ENCODE results near the gene NFXL1. TPM values are rescaled to one million over a fixed set of nuclear protein-coding genes. Genes with fewer than 3 reads are reported as not detected.
A peak's percentile ranks its signal among the peaks of the same experiment; 100 is the strongest.

The NFXL1 gene
- total and polyA plus RNA-seq, 12 donors = 2.3 to 6.3 (median 4.9) TPM

DNA sequence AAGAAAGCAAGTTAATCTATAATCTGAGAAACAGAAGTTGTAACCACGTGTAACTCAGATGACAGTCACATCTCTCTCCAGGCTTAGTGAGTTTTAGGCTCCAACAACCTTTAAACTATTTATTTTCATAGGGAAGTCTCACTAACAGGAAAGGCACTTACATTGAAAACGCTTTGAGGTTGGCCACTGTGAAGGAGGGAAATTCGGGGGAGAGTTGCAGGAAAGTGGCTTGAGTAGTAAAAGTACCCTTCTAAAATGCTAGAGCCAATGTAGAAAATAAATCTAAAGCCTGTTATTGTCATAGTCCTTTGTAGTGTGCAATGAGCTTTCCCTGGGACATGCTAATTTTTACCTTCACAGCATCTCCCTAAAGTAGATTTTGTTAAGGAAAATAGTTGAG, 995 bp upstream of the NFXL1 start:
- H3K4me1 ChIP-seq = peaks cover 4 to 23% (median 12%) of the 10 kb centered on the region in 9 donors
- WGBS, 2 donors = 44 to 49% methylated on average over 3 of the region's 3 CpGs
- TF ChIP-seq, protein P1, sequence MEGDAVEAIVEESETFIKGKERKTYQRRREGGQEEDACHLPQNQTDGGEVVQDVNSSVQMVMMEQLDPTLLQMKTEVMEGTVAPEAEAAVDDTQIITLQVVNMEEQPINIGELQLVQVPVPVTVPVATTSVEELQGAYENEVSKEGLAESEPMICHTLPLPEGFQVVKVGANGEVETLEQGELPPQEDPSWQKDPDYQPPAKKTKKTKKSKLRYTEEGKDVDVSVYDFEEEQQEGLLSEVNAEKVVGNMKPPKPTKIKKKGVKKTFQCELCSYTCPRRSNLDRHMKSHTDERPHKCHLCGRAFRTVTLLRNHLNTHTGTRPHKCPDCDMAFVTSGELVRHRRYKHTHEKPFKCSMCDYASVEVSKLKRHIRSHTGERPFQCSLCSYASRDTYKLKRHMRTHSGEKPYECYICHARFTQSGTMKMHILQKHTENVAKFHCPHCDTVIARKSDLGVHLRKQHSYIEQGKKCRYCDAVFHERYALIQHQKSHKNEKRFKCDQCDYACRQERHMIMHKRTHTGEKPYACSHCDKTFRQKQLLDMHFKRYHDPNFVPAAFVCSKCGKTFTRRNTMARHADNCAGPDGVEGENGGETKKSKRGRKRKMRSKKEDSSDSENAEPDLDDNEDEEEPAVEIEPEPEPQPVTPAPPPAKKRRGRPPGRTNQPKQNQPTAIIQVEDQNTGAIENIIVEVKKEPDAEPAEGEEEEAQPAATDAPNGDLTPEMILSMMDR (IDR thresholded peaks at IDR 0.05) = no peak
- intact Hi-C loops (cut with DNase I) = loop anchor here in 1 of 10 donors (10.0 kb wide), 1 partner anchor 421 kb away; no protein-coding TSS in a partner anchor
- peaks cover 0 to 16% (median 0%) of the 10 kb centered on the region in 11 donors for H3K9me3 ChIP-seq
- H3K27me3 ChIP-seq = no peaks in the 10 kb centered on the region
- no peak for DNase-seq
- no peak for ATAC-seq
- peaks cover 0 to 13% (median 4%) of the 10 kb centered on the region in 9 donors for H3K36me3 ChIP-seq
- peak overlapping the region in 1 of 10 donors; percentile 98 for H3K4me3 ChIP-seq
- H3K27ac ChIP-seq = no peak overlapping the region

DNA sequence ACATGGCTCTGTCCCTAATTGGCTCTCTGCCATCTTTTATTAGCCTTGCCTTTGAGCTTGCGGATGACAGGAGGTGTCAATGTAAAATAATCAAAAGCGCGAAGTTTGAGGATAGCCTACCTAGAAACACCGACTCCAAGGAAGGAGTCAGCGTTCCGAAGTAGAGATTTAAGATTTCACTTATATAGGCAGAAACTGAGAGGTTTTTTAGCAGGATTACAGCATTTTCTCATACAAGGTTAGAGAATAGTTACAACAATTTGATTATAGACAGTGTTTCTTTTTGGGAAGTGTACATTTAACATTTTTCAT, 499 bp upstream of the NFXL1 start:
- peaks cover 0 to 16% (median 0%) of the 10 kb centered on the region in 11 donors for H3K9me3 ChIP-seq
- H3K4me1 ChIP-seq = peaks cover 4 to 23% (median 12%) of the 10 kb centered on the region in 9 donors
- ATAC-seq = no peak
- H3K36me3 ChIP-seq = peaks cover 0 to 18% (median 9%) of the 10 kb centered on the region in 9 donors
- H3K4me3 ChIP-seq = peak overlapping the region; percentile 4 to 99 (median 93)
- H3K27me3 ChIP-seq = no peaks in the 10 kb centered on the region
- intact Hi-C loops (cut with DNase I) = loop anchor here in 2 of 10 donors (5.0 to 10.0 kb wide), 2 partner anchors 48 to 420 kb away; no protein-coding TSS in a partner anchor
- peak overlapping the region in 7 of 10 donors; percentile 6 to 82 (median 22) for H3K27ac ChIP-seq
- 3% methylated on average over 6 of the region's 6 CpGs for WGBS, 2 donors
- TF ChIP-seq, protein P1 (IDR thresholded peaks at IDR 0.05) = no peak
- no peak for DNase-seq

- intact Hi-C loops (cut with DNase I) = loop anchor here in 2 of 10 donors (5.0 to 10.0 kb wide), 2 partner anchors 47 to 419 kb away; no protein-coding TSS in a partner anchor
- H3K4me1 ChIP-seq = peaks cover 4 to 23% (median 12%) of the 10 kb centered on the region in 9 donors
- H3K4me3 ChIP-seq = peak overlapping the region; percentile 82 to 99 (median 94)
- DNase-seq (peak; percentile 15 to 44), ATAC-seq (peak; percentile 21 to 57 (median 44))
- H3K9me3 ChIP-seq = peaks cover 0 to 16% (median 0%) of the 10 kb centered on the region in 11 donors
- TF ChIP-seq, protein P1 (IDR thresholded peaks at IDR 0.05) = peak in 1 of 9 donors; percentile 3
- H3K27me3 ChIP-seq = no peaks in the 10 kb centered on the region
- peak overlapping the region in 9 of 10 donors; percentile 70 to 88 (median 82) for H3K27ac ChIP-seq
- peaks cover 0 to 28% (median 13%) of the 10 kb centered on the region in 9 donors for H3K36me3 ChIP-seq
- 0 to 1% methylated on average over 29 of the region's 29 CpGs for WGBS, 2 donors
Measured at GRCh38 chr4:47913861-47914219, 543 bp downstream of the NFXL1 start.

DNA sequence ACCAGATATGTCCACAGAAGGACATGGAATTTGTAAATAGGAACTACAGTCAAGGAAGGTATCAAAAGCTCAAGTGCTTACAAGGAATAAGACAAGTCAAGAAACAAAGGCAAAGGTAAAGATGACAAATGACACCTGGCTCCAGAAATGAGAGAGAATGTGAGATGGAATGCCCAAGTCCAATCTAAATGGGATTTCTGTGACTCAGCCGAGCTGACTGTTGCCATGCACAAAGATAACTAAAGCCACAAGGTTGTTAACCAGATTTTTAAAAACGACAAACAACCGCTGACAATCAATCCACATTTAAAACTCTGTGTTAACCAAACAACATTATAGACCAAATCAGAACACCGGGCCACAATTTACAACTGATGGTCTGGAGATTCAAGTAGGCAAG, 1.1 kb downstream of the NFXL1 start:
- intact Hi-C loops (cut with DNase I) = loop anchor here in 2 of 10 donors (5.0 to 10.0 kb wide), 2 partner anchors 46 to 419 kb away; no protein-coding TSS in a partner anchor
- H3K4me1 ChIP-seq = peaks cover 4 to 23% (median 12%) of the 10 kb centered on the region in 9 donors
- H3K27me3 ChIP-seq = no peaks in the 10 kb centered on the region
- TF ChIP-seq, protein P1 (IDR thresholded peaks at IDR 0.05) = no peak
- DNase-seq = no peak
- no peak for ATAC-seq
- peaks cover 0 to 32% (median 13%) of the 10 kb centered on the region in 9 donors for H3K36me3 ChIP-seq
- WGBS, 2 donors = 21 to 31% methylated on average over 4 of the region's 4 CpGs
- H3K4me3 ChIP-seq = peak overlapping the region; percentile 82 to 99 (median 94)
- peak overlapping the region in 3 of 10 donors; percentile 74 to 87 (median 82) for H3K27ac ChIP-seq
- H3K9me3 ChIP-seq = peaks cover 0 to 12% (median 0%) of the 10 kb centered on the region in 11 donors
